H9 (cell line): ENCODE results near the gene DNAJC21. TPM values are rescaled to one million over a fixed set of nuclear protein-coding genes. Genes with fewer than 3 reads are reported as not detected.

ENCODE experiments used
- DNase-seq: peaks from one replicate; pipeline ENCODE4 v3.0.0-alpha.2; 2017
- H2AFZ ChIP-seq: one replicate; pipeline ENCODE4 v1.6.1; 2013; ENCODE audit warnings: mild to moderate bottlenecking, low read length, control low read depth, moderate library complexity
- H2AK5ac ChIP-seq: 2 replicates; pipeline ENCODE4 v1.6.1; 2013; ENCODE audit warnings: low read length, control low read depth, mixed read lengths; ENCODE audit not compliant: insufficient read length
- H2BK120ac ChIP-seq: one replicate; pipeline ENCODE4 v1.6.1; 2013; ENCODE audit warnings: low read depth, mild to moderate bottlenecking, low read length, control low read depth, inconsistent platforms; ENCODE audit not compliant: poor library complexity, severe bottlenecking
- H2BK12ac ChIP-seq: 2 replicates; pipeline ENCODE4 v1.6.1; 2013; ENCODE audit warnings: low read length, control low read depth, mixed read lengths, low read depth; ENCODE audit not compliant: insufficient read length
- H2BK15ac ChIP-seq: 2 replicates; pipeline ENCODE4 v1.6.1; 2013; ENCODE audit warnings: low read depth, low read length, control low read depth
- H2BK20ac ChIP-seq: one replicate; pipeline ENCODE4 v1.6.1; 2013; ENCODE audit warnings: low read depth, mild to moderate bottlenecking, low read length, control low read depth, inconsistent platforms; ENCODE audit not compliant: poor library complexity, severe bottlenecking
- H2BK5ac ChIP-seq: 2 replicates; pipeline ENCODE4 v1.6.1; 2013; ENCODE audit warnings: low read length, control low read depth, mixed read lengths; ENCODE audit not compliant: insufficient read length
- H3K14ac ChIP-seq: 2 replicates; pipeline ENCODE4 v1.6.1; 2013; ENCODE audit warnings: low read length, control low read depth; ENCODE audit not compliant: insufficient read depth
- H3K18ac ChIP-seq: 2 replicates; pipeline ENCODE4 v1.6.1; 2013; ENCODE audit warnings: low read depth, mild to moderate bottlenecking, mixed read lengths, low read length, control low read depth; ENCODE audit not compliant: insufficient read length
- H3K23ac ChIP-seq: 2 replicates; pipeline ENCODE4 v1.6.1; 2013; ENCODE audit warnings: low read length, control low read depth, mixed read lengths, low read depth; ENCODE audit not compliant: insufficient read length
- H3K23me2 ChIP-seq: 2 replicates; pipeline ENCODE4 v1.6.1; 2013; ENCODE audit warnings: low read depth, mild to moderate bottlenecking, mixed read lengths, low read length, control low read depth; ENCODE audit not compliant: insufficient read length, poor library complexity, severe bottlenecking
- H3K27ac ChIP-seq: 2 replicates; pipeline ENCODE4 v1.5.1; 2013; ENCODE audit warnings: low read length, control low read depth, mixed read lengths, low read depth; ENCODE audit not compliant: insufficient read length
- H3K27me3 ChIP-seq: 2 replicates; pipeline ENCODE4 v1.6.1; 2013; ENCODE audit warnings: low read length, control low read depth, inconsistent platforms; ENCODE audit not compliant: insufficient read depth
- H3K4ac ChIP-seq: 2 replicates; pipeline ENCODE4 v1.6.1; 2013; ENCODE audit warnings: low read depth, mild to moderate bottlenecking, control low read depth, inconsistent platforms, low read length, moderate library complexity
- H3K4me1 ChIP-seq: 2 replicates; pipeline ENCODE4 v1.6.1; 2013; ENCODE audit warnings: low read length, control low read depth, inconsistent platforms; ENCODE audit not compliant: insufficient read depth
- H3K4me2 ChIP-seq: 2 replicates; pipeline ENCODE4 v1.6.1; 2013; ENCODE audit warnings: low read length, control low read depth, mixed read lengths; ENCODE audit not compliant: insufficient read length, insufficient read depth
- H3K56ac ChIP-seq: 2 replicates; pipeline ENCODE4 v1.6.1; 2013; ENCODE audit warnings: low read depth, mild to moderate bottlenecking, mixed read lengths, low read length, control low read depth; ENCODE audit not compliant: insufficient read length
- H3K79me1 ChIP-seq: 2 replicates; pipeline ENCODE4 v1.6.1; 2013; ENCODE audit warnings: low read depth, mild to moderate bottlenecking, moderate library complexity, low read length, control low read depth, inconsistent platforms; ENCODE audit not compliant: insufficient read depth, poor library complexity, severe bottlenecking
- H3K79me2 ChIP-seq: 2 replicates; pipeline ENCODE4 v1.6.1; 2013; ENCODE audit warnings: low read length, control low read depth, inconsistent platforms; ENCODE audit not compliant: insufficient read depth
- H3K9ac ChIP-seq: 2 replicates; pipeline ENCODE4 v1.6.1; 2013; ENCODE audit warnings: low read length, control low read depth, mixed read lengths; ENCODE audit not compliant: insufficient read length; ENCODE audit errors: extremely low read depth
- H3K9me3 ChIP-seq: one replicate; pipeline ENCODE4 v1.6.1; 2013; ENCODE audit warnings: low read depth, low read length, inconsistent platforms; ENCODE audit not compliant: control insufficient read depth
- H3T11ph ChIP-seq: one replicate; pipeline ENCODE4 v1.6.1; 2013; ENCODE audit warnings: mild to moderate bottlenecking, low read length, control low read depth, inconsistent platforms
- H4K20me1 ChIP-seq: one replicate; pipeline ENCODE4 v1.6.1; 2013; ENCODE audit not compliant: control insufficient read depth, insufficient read length, insufficient read depth
- H4K5ac ChIP-seq: 2 replicates; pipeline ENCODE4 v1.6.1; 2013; ENCODE audit warnings: low read depth, mild to moderate bottlenecking, mixed read lengths, low read length, control low read depth; ENCODE audit not compliant: insufficient read length
- H4K8ac ChIP-seq: replicated peaks from 2 replicates; pipeline ENCODE4 v1.6.1; 2013; ENCODE audit warnings: low read length, control low read depth, mixed read lengths, low read depth; ENCODE audit not compliant: insufficient read length
- H4K91ac ChIP-seq: 2 replicates; pipeline ENCODE4 v1.6.1; 2013; ENCODE audit warnings: low read depth, mild to moderate bottlenecking, moderate library complexity, mixed read lengths, low read length, control low read depth; ENCODE audit not compliant: insufficient read length
- H3K27ac Mint-ChIP-seq, 3 experiments: 2 replicates in 2 of 3; 3 replicates in 1 of 3; pipeline ENCODE4 v1.8.0; 2020 to 2021; ENCODE audit warnings: mixed read lengths in 3 of 3, mild to moderate bottlenecking in 1 of 3, moderate library complexity in 1 of 3
- H3K27me3 Mint-ChIP-seq: 2 replicates; pipeline ENCODE4 v1.8.0; 2021; ENCODE audit warnings: low read depth, mild to moderate bottlenecking, moderate library complexity, mixed read lengths
- H3K36me3 Mint-ChIP-seq, 3 experiments: 2 replicates in 2 of 3; 3 replicates in 1 of 3; pipeline ENCODE4 v1.8.0; 2020 to 2021; ENCODE audit warnings: low read depth in 3 of 3, mixed read lengths in 3 of 3; ENCODE audit not compliant: insufficient read depth in 1 of 3
- H3K4me1 Mint-ChIP-seq, 2 experiments: 2 replicates each; pipeline ENCODE4 v1.8.0; 2020; ENCODE audit warnings: mixed read lengths in 2 of 2
- H3K4me3 Mint-ChIP-seq, 2 experiments: 2 replicates in 1 of 2; 3 replicates in 1 of 2; pipeline ENCODE4 v1.8.0; 2020 to 2021; ENCODE audit warnings: mild to moderate bottlenecking in 2 of 2, mixed read lengths in 2 of 2, moderate library complexity in 1 of 2
- H3K9me3 Mint-ChIP-seq, 2 experiments: 2 replicates in 1 of 2; 3 replicates in 1 of 2; pipeline ENCODE4 v1.8.0; 2020; ENCODE audit warnings: mild to moderate bottlenecking in 2 of 2, mixed read lengths in 2 of 2, moderate library complexity in 1 of 2
- CTCF ChIP-seq: fragments of 200-600 bp; sonication (generic); conservative IDR thresholded peaks from 3 replicates; pipeline ENCODE4 v1.8.0; 2021; ENCODE audit warnings: antibody characterized with exemption, mild to moderate bottlenecking
- WGBS: extraction: QIAGEN DNeasy Blood & Tissue Kit; methylation state at CpG from one replicate; pipeline ENCODE4 v1.1.7; 2013; ENCODE audit warnings: missing lambda C conversion rate, low lambda C conversion rate, mixed read lengths; ENCODE audit not compliant: insufficient read length; ENCODE audit errors: extremely low coverage; 5-methylcytosine and 5-hydroxymethylcytosine counted together
- total RNA-seq: library from RNA; stranded (reverse); gene quantifications from 2 replicates; pipeline ENCODE4 v1.2.1, GENCODE V29; 2021

The DNAJC21 gene
- total RNA-seq, 1 experiment from 2014 or later = 50.4 TPM

- Histone ChIP-seq H2BK120ac (no peak overlapping the region), H3K27me3 (no peaks in the 10 kb centered on the region), H3K23ac (no peak overlapping the region), H3K4me2 (no peak overlapping the region), H3K27ac (no peak overlapping the region), H3K14ac (no peak overlapping the region), H3K18ac (no peak overlapping the region), H3K4me1 (no peaks in the 10 kb centered on the region), H4K20me1 (no peaks in the 10 kb centered on the region), H3K9ac (no peak overlapping the region), H3K56ac (no peak overlapping the region), H2BK5ac (no peak overlapping the region), H2AFZ (no peak overlapping the region), H3K79me1 (no peaks in the 10 kb centered on the region), H3K4ac (no peak overlapping the region), H2BK20ac (no peak overlapping the region), H4K91ac (no peak overlapping the region), H4K8ac (no peak overlapping the region), H2BK12ac (no peak overlapping the region), H3K9me3 (no peaks in the 10 kb centered on the region), H2BK15ac (no peak overlapping the region), H3T11ph (no peak overlapping the region), H4K5ac (no peak overlapping the region), H2AK5ac (no peak overlapping the region), H3K79me2 (no peaks in the 10 kb centered on the region), H3K23me2 (no peaks in the 10 kb centered on the region)
- Mint-ChIP-seq H3K4me3 (no peak overlapping the region), H3K27me3 (no peaks in the 10 kb centered on the region), H3K4me1 (peaks cover 0 to 2% of the 10 kb centered on the region in 2 experiments; a peak in 1 of 4 replicates), H3K27ac (no peak overlapping the region; a peak in 1 of 7 replicates), H3K9me3 (no peaks in the 10 kb centered on the region), H3K36me3 (peaks cover 5 to 19% (median 13%) of the 10 kb centered on the region in 3 experiments; a peak in 5 of 7 replicates)
- DNase-seq = no peak
- no peak for TF ChIP-seq CTCF
- WGBS = no CpG with 5 or more reads among the region's 1 CpG
These were observed 30.0 kb downstream of the DNAJC21 start for GRCh38 chr5:34959323-34959722.
